GM18909 (cell line): Measurements from ENCODE around the gene CAMKK2.
"Not testable (repeated sequence)": the region's sequence is repeated elsewhere in the genome, so short reads cannot be mapped to it uniquely, and the experiment has no call there.

ENCODE experiments used
- ATAC-seq: cut with Tn5 transposase; IDR thresholded peaks from one replicate; pipeline ENCODE4 v1.9.1; 2021; ENCODE audit warnings: mild to moderate bottlenecking; ENCODE audit not compliant: unreplicated experiment, poor library complexity

Gene CAMKK2

GRCh38 chr12:121282072-121282742, 14.3 kb downstream of the CAMKK2 start:
- no peak for ATAC-seq

GRCh38 chr12:121281116-121281515, 15.4 kb downstream of the CAMKK2 start:
- ATAC-seq: not testable (repeated sequence)

GRCh38 chr12:121280531-121280930, 16.0 kb downstream of the CAMKK2 start:
- not testable (repeated sequence) for ATAC-seq

- no peak for ATAC-seq
Observed at GRCh38 chr12:121279507-121279915, 17.0 kb downstream of the CAMKK2 start.

- ATAC-seq: no peak
Observed at GRCh38 chr12:121279071-121279375, 17.5 kb downstream of the CAMKK2 start.

- ATAC-seq: no peak
Observed at GRCh38 chr12:121278169-121279070, 18.1 kb downstream of the CAMKK2 start.

GRCh38 chr12:121277374-121277759, 19.1 kb downstream of the CAMKK2 start:
- no peak for ATAC-seq

GRCh38 chr12:121274036-121274763, 22.3 kb downstream of the CAMKK2 start:
- ATAC-seq: no peak

- no peak for ATAC-seq
Observed at GRCh38 chr12:121273364-121273896, 23.1 kb downstream of the CAMKK2 start.

GRCh38 chr12:121267822-121268221, 28.7 kb downstream of the CAMKK2 start:
- no peak for ATAC-seq

- ATAC-seq: no peak
Observed at GRCh38 chr12:121264951-121265515, 31.5 kb downstream of the CAMKK2 start.

GRCh38 chr12:121264135-121264534, 32.4 kb downstream of the CAMKK2 start:
- ATAC-seq: no peak

- ATAC-seq: no peak
Observed at GRCh38 chr12:121263206-121263935, 33.1 kb downstream of the CAMKK2 start.

GRCh38 chr12:121261398-121261797, 35.1 kb downstream of the CAMKK2 start:
- ATAC-seq: no peak

- no peak for ATAC-seq
Observed at GRCh38 chr12:121260091-121260490, 36.4 kb downstream of the CAMKK2 start.

GRCh38 chr12:121259074-121259473, 37.4 kb downstream of the CAMKK2 start:
- ATAC-seq: no peak

- not testable (repeated sequence) for ATAC-seq
Observed at GRCh38 chr12:121257704-121258449, 38.6 kb downstream of the CAMKK2 start.

- ATAC-seq: no peak
Observed at GRCh38 chr12:121255433-121255832, 41.1 kb downstream of the CAMKK2 start.
